Inflammatory macrophage (primary cell): Measurements from ENCODE around the gene MTFP1.
"Not testable (repeated sequence)": the region's sequence is repeated elsewhere in the genome, so short reads cannot be mapped to it uniquely, and the experiment has no call there.

Source experiments
- DNase-seq, 2 donors: peaks; one replicate each; pipeline ENCODE4 v3.0.0-alpha.2; 2020 to 2022
- total RNA-seq, 18 experiments: gene quantifications; one replicate each; lab custom pipeline; 2026; ENCODE audit warnings: mixed read lengths in 6 of 18, inconsistent platforms in 2 of 18; lab: John Stamatoyannopoulos, UW

Gene MTFP1
- 0.40 to 4.1 (median 1.1) reads per million in 18 experiments for total RNA-seq

DNA sequence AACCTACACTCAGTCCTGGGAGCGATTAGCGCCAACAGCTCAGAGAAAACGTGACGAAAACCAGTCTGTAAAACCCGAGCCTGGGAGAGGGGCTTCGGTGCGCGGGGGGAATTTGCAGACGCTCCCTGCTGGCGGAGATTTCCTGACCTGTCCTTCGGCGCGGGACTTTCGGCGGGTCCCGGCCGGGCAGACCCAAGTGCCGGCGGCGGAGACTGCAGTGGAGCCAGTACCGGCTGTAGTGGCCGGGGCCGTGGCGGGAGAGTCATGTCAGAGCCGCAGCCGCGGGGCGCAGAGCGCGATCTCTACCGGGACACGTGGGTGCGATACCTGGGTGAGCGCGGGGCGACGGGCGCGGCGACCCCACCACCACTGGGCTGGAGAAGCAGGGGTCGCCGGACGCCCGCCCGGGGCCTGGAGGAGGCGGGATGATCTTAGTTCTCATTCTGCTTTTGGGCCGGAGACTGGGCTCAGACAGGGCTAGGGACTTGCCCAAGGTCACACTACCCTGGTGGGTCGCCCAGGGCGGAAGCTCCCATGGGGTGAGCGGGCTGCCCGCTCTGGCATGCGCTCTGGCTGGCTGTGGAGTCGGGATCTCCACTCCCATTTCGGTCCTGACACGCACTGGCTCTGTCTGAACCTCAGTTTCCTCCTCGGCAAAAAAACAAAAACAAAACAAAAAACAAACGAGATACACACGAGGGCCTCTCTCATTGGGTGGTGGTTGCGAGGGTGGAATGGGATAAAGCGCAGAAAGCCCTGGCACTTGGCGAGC lies at the start of gene MTFP1:
Gene MTFP1, plus strand, starts transcription at position 153 of the 772 bp plus-strand sequence. Its CDS starts 112 bp downstream, at position 265.
- DNase-seq, result peak; percentile 29 to 53

- no peak for DNase-seq
Observed at GRCh38 chr22:30380011-30380410, 45.6 kb upstream of the MTFP1 start.

DNA sequence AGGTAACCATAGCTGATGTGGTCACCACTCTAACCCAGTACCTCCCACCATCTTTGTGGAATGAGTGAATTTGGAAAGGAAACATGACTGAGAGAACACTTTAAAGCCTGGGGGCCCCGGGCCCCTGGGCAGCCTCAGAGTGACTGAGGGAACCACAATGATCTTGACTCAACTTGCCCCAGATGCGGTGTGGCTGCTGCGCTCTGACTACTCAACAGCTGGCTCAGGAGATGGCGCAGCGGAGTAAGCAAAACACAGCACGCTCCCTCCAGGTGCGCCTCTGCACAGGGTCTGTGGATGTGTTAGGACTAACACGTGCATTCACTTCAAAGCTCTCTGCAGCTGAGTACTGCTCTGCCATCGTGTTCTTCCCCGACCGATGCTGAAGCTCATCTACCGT lies 44.3 kb upstream of the MTFP1 start:
- DNase-seq, result no peak

DNA sequence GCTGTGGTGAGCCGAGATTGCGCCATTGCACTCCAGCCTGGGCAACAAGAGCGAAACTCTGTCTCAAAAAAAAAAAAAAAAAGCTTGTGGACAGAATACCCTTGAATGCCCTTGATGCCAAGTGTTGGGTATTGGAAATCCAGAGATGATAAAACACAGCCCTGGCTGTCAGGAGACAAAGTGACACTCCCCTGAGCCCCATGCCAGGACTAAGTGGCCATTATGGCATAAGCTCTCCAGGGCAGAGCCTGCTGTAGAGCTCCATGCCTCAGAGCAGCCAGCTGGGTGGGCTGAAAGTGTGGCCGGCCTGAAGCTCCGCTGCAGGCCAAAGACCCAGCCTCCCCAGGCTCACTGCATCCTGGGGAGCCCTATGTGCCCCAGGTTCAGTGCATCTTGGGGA lies 43.2 kb upstream of the MTFP1 start:
- no peak for DNase-seq

GRCh38 chr22:30383061-30383460 lies 42.5 kb upstream of the MTFP1 start:
- no peak for DNase-seq

DNA sequence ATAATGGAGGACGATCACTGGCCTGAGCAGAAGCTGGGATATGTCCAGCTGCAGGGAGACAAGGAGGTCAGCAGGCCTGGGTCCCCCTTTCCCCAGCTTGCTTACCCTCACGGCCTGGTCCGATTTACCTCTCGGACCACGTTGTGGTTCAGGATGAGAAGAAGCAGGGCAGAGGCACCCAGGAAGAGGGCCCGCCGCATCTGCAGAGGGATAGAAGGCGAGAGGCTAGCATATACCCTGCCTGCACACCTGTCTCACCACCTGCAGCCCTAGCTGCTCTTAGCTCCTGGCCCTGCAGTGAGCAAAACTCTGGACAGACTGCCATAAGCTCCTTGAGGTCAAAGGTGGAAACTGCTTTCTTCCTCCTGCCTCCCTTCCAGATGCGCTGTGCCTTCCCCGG lies 39.6 kb upstream of the MTFP1 start:
- no peak for DNase-seq

GRCh38 chr22:30386608-30386959 lies 39.0 kb upstream of the MTFP1 start:
- no peak for DNase-seq

- peak; percentile 77 to 85 for DNase-seq
Observed at GRCh38 chr22:30386960-30387827, 38.4 kb upstream of the MTFP1 start, which contains the start of gene RNF215. Gene RNF215, minus strand, starts transcription at chr22:30387411. Its CDS starts 98 bp downstream, at chr22:30387313.

DNA sequence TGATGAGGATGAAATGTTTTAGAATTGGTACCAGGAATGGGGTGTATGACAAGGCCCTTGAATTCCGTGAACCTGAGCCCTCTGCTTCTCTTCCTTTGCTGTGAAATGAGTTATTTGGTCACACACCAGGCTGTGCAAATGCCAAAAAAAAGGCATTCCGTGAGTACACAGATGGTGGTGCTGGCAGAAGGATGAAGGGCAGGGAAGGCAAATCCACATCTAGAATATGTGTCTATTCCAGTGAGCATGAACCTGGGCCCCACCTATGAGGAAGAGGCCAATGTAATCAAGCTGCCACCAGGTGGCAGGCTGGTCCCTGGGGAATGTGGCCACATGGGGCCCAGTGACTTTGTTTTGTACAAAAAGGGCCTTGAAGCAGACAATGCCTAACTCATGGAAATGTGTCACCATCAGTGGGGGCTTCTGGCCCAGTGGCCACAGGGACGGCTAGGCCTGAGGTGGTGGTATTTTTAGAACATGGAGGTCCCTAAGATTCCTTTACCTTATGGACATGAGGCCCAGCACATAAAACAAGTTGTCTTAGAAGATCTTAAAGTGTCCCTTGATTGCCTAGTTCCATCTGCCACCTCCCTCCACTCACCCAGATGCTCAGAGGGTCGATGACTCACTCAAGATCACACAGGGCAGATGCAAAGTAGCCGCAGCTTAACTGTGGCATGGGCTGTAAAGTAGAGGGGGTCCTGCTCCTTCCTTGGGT lies 34.4 kb upstream of the MTFP1 start:
- DNase-seq, result peak; percentile 77 to 83

DNA sequence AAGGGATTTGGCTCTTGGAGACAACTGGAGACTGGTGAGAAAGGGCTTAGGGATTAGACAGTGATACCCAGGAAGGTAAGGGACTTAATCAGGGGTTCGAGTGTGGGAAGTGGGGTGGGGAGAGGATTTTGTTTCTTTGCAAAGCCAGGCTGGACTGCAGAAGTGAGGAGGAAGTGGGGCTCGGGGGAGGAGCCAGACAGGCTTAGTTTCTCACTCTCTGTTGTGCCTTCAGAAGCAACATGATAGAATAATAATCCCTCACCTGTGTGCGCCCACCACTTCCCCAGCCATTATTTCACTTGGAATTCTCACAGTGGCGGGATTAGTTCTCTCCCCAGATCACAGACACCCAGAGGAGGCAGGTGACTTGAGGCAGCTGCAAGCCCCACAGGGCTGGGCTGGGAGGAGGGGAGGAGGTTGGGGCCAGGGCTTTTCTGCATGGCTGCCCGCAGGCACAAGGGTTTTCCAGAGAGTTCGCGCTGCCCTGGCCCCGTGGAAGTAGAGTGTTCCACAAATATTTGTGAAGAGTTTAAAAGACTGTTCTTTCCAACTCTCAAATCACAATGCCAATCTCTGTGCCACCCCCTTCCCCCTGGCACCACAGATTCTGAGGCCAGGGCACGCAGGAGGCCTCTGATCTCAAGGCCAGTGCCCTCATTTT lies 32.8 kb upstream of the MTFP1 start:
- no peak for DNase-seq

DNA sequence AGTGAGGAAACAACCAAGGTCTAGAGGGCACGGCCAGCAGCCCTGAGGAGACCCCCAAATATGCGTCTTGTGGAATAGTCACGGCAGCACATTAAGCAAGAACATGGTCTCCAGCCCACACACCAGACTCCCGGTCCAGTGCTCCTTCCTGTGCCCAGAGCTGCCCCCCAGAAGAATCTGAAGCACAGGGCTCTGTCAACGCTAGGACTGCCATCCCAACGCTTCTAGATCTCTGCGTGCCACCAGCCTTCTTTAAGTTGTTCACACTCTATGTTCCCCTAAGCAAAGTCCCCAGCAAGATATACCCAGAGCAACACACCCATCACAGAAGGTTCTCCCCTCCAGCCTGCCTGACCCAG lies 32.3 kb upstream of the MTFP1 start:
- DNase-seq, result no peak

DNA sequence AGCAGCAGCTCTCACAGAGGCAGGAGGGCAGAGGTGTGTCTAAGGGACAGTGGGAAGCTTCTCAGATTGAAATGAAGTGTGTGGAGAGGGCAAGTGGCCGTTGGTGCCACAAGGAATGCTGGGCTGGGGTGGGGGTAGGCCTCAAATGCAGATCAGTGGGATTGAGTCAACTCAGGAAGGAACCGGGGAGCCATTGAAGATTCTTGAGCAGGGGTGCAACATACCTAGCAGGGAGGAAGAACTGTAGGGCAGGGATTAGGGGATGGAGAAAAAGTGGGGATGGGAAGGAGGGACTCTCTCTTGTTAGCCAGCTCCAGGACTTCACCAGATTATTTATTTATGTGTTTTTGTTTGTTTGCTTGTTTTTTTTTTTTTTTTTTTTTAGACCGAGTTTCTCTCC lies 31.7 kb upstream of the MTFP1 start:
- no peak for DNase-seq

GRCh38 chr22:30396871-30397655 lies 28.5 kb upstream of the MTFP1 start, which contains the start of gene SEC14L2:
Gene SEC14L2, plus strand, starts transcription at chr22:30397018. Its CDS starts 99 bp downstream, at chr22:30397117.
- peak in 1 of 2 donors; percentile 34 for DNase-seq

DNA sequence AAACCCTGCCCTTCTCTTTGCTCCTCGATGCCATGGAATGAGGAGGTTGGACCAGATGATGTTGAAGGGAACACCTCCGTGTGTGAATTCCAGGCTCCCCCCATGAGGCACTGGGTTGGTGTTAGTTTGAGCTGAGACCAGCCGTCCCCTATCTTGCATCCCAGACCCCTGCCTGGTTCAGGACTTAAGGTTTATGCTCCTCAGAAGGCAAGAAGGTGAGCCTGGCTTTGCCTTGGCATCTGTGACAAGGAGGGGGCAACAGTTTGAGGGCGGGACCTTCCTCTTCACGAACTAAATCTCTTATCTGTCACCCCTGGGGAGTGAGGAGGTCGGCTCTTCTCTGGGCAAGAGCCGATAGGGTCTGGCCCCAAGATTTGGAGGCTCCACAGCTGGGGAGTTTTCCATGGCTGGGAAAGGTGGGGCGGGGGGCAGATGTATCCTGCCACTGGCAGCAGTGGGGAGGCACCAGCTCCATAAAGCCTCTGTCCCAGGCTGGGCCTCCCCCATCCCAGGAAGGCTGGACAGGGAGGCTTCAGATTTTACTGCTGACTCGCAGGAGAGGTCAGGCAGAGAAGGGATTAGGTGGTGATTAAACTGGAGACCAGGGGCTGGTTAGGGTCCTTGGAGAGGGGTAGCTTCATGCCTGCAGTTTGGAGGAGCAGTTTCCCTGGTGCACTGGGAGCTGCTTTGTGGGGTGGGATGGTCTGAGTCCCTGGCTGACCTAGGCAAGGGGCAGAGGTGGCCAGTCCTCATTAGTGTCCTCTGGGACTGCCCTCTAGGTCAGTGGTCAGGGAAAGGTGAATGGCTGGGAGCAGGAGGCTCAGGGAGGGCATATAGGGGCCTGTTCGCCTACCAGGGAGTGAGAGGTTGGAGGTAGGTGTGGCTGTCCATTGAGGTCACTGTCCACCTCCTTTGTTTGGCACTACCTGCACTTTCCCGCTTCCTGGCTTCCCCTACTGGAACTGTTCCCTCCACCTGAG lies 27.6 kb upstream of the MTFP1 start:
- no peak for DNase-seq

- no peak for DNase-seq
Observed at GRCh38 chr22:30398685-30399680, 26.6 kb upstream of the MTFP1 start.

- DNase-seq, result no peak
Observed at GRCh38 chr22:30399718-30400117, 25.9 kb upstream of the MTFP1 start.

GRCh38 chr22:30400159-30400558 lies 25.4 kb upstream of the MTFP1 start:
- no peak for DNase-seq

GRCh38 chr22:30401024-30401423 lies 24.5 kb upstream of the MTFP1 start:
- DNase-seq, result not testable (repeated sequence)
